Caco-2 (cell line): ENCODE results near the gene IL21R. TPM values are rescaled to one million over a fixed set of nuclear protein-coding genes. Genes with fewer than 3 reads are reported as not detected.

Experiments
- BruUV-seq: library from RNA; stranded (reverse); fragments of 400-500 nt; replicated peaks from 2 replicates; lab custom pipeline; 2021; lab: Mats Ljungman, UMichigan
- CTCF ChIA-PET: fragments of 300-600 bp; sonication (Branson Sonifier 250); formaldehyde crosslinking; loops from one replicate; lab custom pipeline; 2022; ENCODE audit warnings: antibody characterized with exemption; lab: Charles Lee
- POLR2A ChIA-PET: fragments of 300-600 bp; sonication (Branson Sonifier 250); formaldehyde crosslinking; loops from one replicate; lab custom pipeline; 2022; ENCODE audit warnings: antibody characterized with exemption; lab: Charles Lee
- DNase-seq, 2 experiments: peaks; one replicate each; pipeline versions ENCODE4 v3.0.0 to v3.0.0-alpha.2; 2020 to 2022
- H3K27me3 ChIP-seq: replicated peaks from 2 replicates; pipeline ENCODE4 v1.6.0; 2011; ENCODE audit warnings: low read length; ENCODE audit not compliant: control insufficient read depth, insufficient read depth
- H3K36me3 ChIP-seq: 2 replicates; pipeline ENCODE4 v1.5.1; 2011; ENCODE audit warnings: low read length; ENCODE audit not compliant: control insufficient read depth, insufficient read depth
- H3K4me1 ChIP-seq: fragments of 250-450 bp; sonication (Bioruptor Pico); 2 replicates; pipeline ENCODE4 v1.5.1; 2020; ENCODE audit warnings: mild to moderate bottlenecking
- H3K4me3 ChIP-seq: 2 replicates; pipeline ENCODE4 v1.5.1; 2011; ENCODE audit warnings: low read depth, mild to moderate bottlenecking, control low read depth, low read length
- H3K9me3 ChIP-seq: fragments of 250-450 bp; sonication (Bioruptor Pico); 2 replicates; pipeline ENCODE4 v1.5.1; 2020; ENCODE audit warnings: mild to moderate bottlenecking, moderate library complexity
- H3K27ac Mint-ChIP-seq: one replicate; pipeline ENCODE4 v1.8.0; 2022; ENCODE audit warnings: mixed read lengths; ENCODE audit not compliant: unreplicated experiment
- H3K27me3 Mint-ChIP-seq: one replicate; pipeline ENCODE4 v1.8.0; 2022; ENCODE audit warnings: mixed read lengths; ENCODE audit not compliant: insufficient read depth, unreplicated experiment
- H3K36me3 Mint-ChIP-seq: one replicate; pipeline ENCODE4 v1.8.0; 2022; ENCODE audit warnings: mild to moderate bottlenecking, mixed read lengths; ENCODE audit not compliant: insufficient read depth, unreplicated experiment
- H3K4me1 Mint-ChIP-seq: one replicate; pipeline ENCODE4 v1.8.0; 2022; ENCODE audit warnings: low read depth, mixed read lengths; ENCODE audit not compliant: unreplicated experiment
- H3K4me3 Mint-ChIP-seq: one replicate; pipeline ENCODE4 v1.8.0; 2022; ENCODE audit warnings: mild to moderate bottlenecking, moderate library complexity, mixed read lengths; ENCODE audit not compliant: unreplicated experiment
- H3K9me3 Mint-ChIP-seq: one replicate; pipeline ENCODE4 v1.8.0; 2022; ENCODE audit warnings: mixed read lengths; ENCODE audit not compliant: unreplicated experiment
- CTCF ChIP-seq, 2 experiments: fragments of 200-600 bp in 1 of 2; IDR thresholded peaks; 1 replicate in 1 of 2; 2 replicates in 1 of 2; pipeline versions ENCODE4 v1.5.1 to v1.8.0; 2011 to 2022; ENCODE audit warnings: antibody characterized with exemption in 1 of 2, control low read depth in 1 of 2, inconsistent platforms in 1 of 2, low read depth in 1 of 2, low read length in 1 of 2, mild to moderate bottlenecking in 1 of 2, moderate library complexity in 1 of 2; ENCODE audit not compliant: insufficient read depth in 1 of 2, severe bottlenecking in 1 of 2, unreplicated experiment in 1 of 2
- intact Hi-C: fragments of 100-400 bp; cut with micrococcal nuclease; formaldehyde crosslinking; loops from one replicate; pipeline ENCODE4 v1.10.0; 2022; ENCODE audit not compliant: unreplicated experiment
- total RNA-seq: library from RNA; stranded (reverse); gene quantifications from 2 replicates; pipeline ENCODE4 v1.2.3, GENCODE V29; 2022

IL21R gene
- total RNA-seq, 1 experiment from 2014 or later, result 0.07 TPM

GRCh38 chr16:27468941-27469531 lies 67.1 kb downstream of the IL21R start:
- DNase-seq, result no peak
- Histone ChIP-seq H3K27me3 (no peaks in the 10 kb centered on the region), H3K36me3 (peaks cover 7% of the 10 kb centered on the region), H3K4me3 (no peak overlapping the region), H3K4me1 (peaks cover 20% of the 10 kb centered on the region), H3K9me3 (no peaks in the 10 kb centered on the region)
- Mint-ChIP-seq H3K4me1 (no peaks in the 10 kb centered on the region), H3K9me3 (no peaks in the 10 kb centered on the region), H3K4me3 (no peak overlapping the region), H3K27ac (no peak overlapping the region), H3K27me3 (no peaks in the 10 kb centered on the region), H3K36me3 (peaks cover 63% of the 10 kb centered on the region)
- TF ChIP-seq CTCF (IDR thresholded peaks at IDR 0.05; ENCODE audit: insufficient read depth in 1 of 2, low read depth in 1 of 2, low read length in 1 of 2, severe bottlenecking in 1 of 2, unreplicated experiment in 1 of 2), result no peak
- CTCF ChIA-PET, result no interaction called here
- intact Hi-C loops, result no loop called here
- POLR2A ChIA-PET, result no interaction called here
- BruUV-seq, result no TSS peak

DNA sequence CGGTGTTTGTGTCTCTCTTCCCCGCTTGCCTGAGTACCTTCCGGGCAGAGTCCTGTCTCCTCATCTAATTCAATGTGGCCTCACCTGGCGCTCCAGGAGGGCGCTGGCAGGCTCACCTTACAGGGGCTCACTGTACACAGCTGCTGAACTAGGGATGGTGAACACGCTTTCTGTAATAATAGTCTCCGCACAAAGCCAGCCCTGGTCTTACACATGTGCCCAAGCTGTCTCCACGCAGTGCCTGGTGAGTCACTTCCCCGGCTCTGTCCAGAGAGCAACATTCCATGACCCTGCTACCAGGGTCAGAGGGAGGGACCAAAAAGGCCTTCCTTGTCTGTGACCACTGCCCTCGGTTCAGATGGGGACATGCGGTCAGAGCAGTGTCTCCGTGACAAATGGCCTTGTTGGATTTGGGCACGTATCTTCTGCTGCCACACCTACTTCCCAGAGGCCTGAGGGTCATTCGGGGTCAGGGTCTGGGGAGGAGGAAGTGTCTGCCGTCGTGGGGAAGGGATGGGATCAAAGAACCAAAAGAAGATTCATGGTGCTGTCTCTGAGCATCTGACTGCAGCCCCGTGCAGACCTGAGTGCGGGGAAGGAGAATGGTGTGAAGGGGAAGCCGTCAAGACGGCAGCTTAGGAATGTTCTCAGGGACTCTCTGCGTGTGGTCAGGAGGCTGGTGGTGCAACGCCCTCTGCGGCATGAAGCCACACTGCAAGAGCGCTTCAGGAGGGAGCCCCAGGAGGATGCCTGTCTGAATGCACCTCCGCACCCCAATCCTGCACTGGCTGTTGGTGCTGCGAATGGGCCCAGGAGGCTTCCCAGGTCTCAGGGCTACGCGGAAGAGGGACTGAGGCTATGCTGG lies 68.8 kb downstream of the IL21R start:
- no peak overlapping the region for H3K4me3 ChIP-seq
- no peak for TF ChIP-seq CTCF (IDR thresholded peaks at IDR 0.05; ENCODE audit: insufficient read depth in 1 of 2, low read depth in 1 of 2, low read length in 1 of 2, severe bottlenecking in 1 of 2, unreplicated experiment in 1 of 2)
- ChIA-PET CTCF (no interaction called here), POLR2A (no interaction called here)
- H3K4me1 Mint-ChIP-seq, result no peaks in the 10 kb centered on the region
- peaks cover 74% of the 10 kb centered on the region for H3K36me3 Mint-ChIP-seq
- BruUV-seq, result no TSS peak
- H3K36me3 ChIP-seq, result peaks cover 4% of the 10 kb centered on the region
- H3K27ac Mint-ChIP-seq, result no peak overlapping the region
- no peaks in the 10 kb centered on the region for H3K9me3 ChIP-seq
- intact Hi-C loops, result no loop called here
- H3K9me3 Mint-ChIP-seq, result no peaks in the 10 kb centered on the region
- no peak overlapping the region for H3K4me3 Mint-ChIP-seq
- H3K27me3 Mint-ChIP-seq, result no peaks in the 10 kb centered on the region
- H3K27me3 ChIP-seq, result no peaks in the 10 kb centered on the region
- no peak for DNase-seq
- peaks cover 10% of the 10 kb centered on the region for H3K4me1 ChIP-seq

DNA sequence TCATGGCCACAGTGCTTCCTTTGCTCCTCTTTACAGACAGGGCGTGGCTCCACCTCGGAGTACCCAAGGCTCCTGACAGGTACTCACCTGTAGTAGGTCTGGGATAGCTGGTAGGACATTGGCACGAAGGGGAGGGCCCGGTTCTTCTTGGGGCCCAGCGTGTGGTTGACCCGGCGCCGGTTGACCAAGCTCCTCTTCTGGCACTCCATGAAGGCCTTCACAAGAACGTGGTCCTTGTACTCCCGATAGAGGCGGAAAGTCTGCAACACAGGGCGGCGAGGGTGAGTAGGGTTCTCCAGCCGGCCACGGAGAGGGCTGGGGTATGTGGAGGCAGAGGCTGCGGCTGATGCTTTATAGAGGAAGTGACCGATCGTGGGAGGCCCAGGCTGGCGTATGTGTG lies 69.7 kb downstream of the IL21R start:
- peaks cover 2% of the 10 kb centered on the region for H3K4me1 ChIP-seq
- no peak for DNase-seq
- H3K4me3 ChIP-seq, result no peak overlapping the region
- no peak overlapping the region for H3K4me3 Mint-ChIP-seq
- H3K27me3 Mint-ChIP-seq, result no peaks in the 10 kb centered on the region
- peaks cover 4% of the 10 kb centered on the region for H3K36me3 ChIP-seq
- no peaks in the 10 kb centered on the region for H3K9me3 ChIP-seq
- no TSS peak for BruUV-seq
- no peak overlapping the region for H3K27ac Mint-ChIP-seq
- H3K9me3 Mint-ChIP-seq, result no peaks in the 10 kb centered on the region
- intact Hi-C loops, result no loop called here
- ChIA-PET POLR2A (no interaction called here), CTCF (no interaction called here)
- H3K36me3 Mint-ChIP-seq, result peaks cover 70% of the 10 kb centered on the region
- H3K4me1 Mint-ChIP-seq, result no peaks in the 10 kb centered on the region
- no peak for TF ChIP-seq CTCF (IDR thresholded peaks at IDR 0.05; ENCODE audit: insufficient read depth in 1 of 2, low read depth in 1 of 2, low read length in 1 of 2, severe bottlenecking in 1 of 2, unreplicated experiment in 1 of 2)
- H3K27me3 ChIP-seq, result no peaks in the 10 kb centered on the region
